Neural cell (in vitro differentiated cells): ENCODE data around the gene RCOR3. TPM values are rescaled to one million over a fixed set of nuclear protein-coding genes. Genes with fewer than 3 reads are reported as not detected.
"Not testable (repeated sequence)": the region's sequence is repeated elsewhere in the genome, so short reads cannot be mapped to it uniquely, and the experiment has no call there.

Experiments
- H2AFZ ChIP-seq: fragments of 200-600, 300-800 bp; sonication (generic), shearing (Covaris generic); 2 replicates; pipeline ENCODE4 v1.6.0; 2014; ENCODE audit warnings: low read depth, mild to moderate bottlenecking, antibody characterized with exemption, low read length, moderate library complexity
- H3F3A ChIP-seq: fragments of 200-600 bp; shearing (Covaris generic); 2 replicates; pipeline ENCODE4 v1.6.1; 2016; ENCODE audit warnings: mild to moderate bottlenecking, moderate library complexity, mixed read lengths, antibody characterized with exemption, low read length; ENCODE audit not compliant: insufficient read depth, poor library complexity, severe bottlenecking
- H3K27ac ChIP-seq: fragments of 200-600, 300-800 bp; sonication (generic), shearing (Covaris generic); 2 replicates; pipeline ENCODE4 v1.5.1; 2014; ENCODE audit warnings: mild to moderate bottlenecking, low read length, moderate library complexity
- H3K27me3 ChIP-seq: fragments of 300-800, 200-600 bp; sonication (generic), shearing (Covaris generic); 2 replicates; pipeline ENCODE4 v1.6.0; 2014; ENCODE audit warnings: mild to moderate bottlenecking, low read depth, low read length, moderate library complexity; ENCODE audit not compliant: insufficient read depth
- H3K36me3 ChIP-seq: fragments of 300-800, 200-600 bp; sonication (generic), shearing (Covaris generic); 2 replicates; pipeline ENCODE4 v1.5.1; 2014; ENCODE audit warnings: mild to moderate bottlenecking, antibody characterized with exemption, low read length, moderate library complexity; ENCODE audit not compliant: insufficient read depth
- H3K4me2 ChIP-seq: fragments of 300-800, 200-600 bp; sonication (generic), shearing (Covaris generic); 2 replicates; pipeline ENCODE4 v1.6.0; 2014; ENCODE audit warnings: mild to moderate bottlenecking, low read length
- H3K4me3 ChIP-seq: fragments of 300-800, 200-600 bp; sonication (generic), shearing (Covaris generic); 2 replicates; pipeline ENCODE4 v1.5.1; 2014; ENCODE audit warnings: mild to moderate bottlenecking, low read length, moderate library complexity
- H3K79me2 ChIP-seq: fragments of 200-600 bp; shearing (Covaris generic); replicated peaks from 2 replicates; pipeline ENCODE4 v1.6.0; 2014; ENCODE audit warnings: mild to moderate bottlenecking, low read length, moderate library complexity; ENCODE audit not compliant: insufficient read depth
- H3K9ac ChIP-seq: fragments of 300-800, 200-600 bp; sonication (generic), shearing (Covaris generic); 2 replicates; pipeline ENCODE4 v1.6.1; 2016; ENCODE audit warnings: mild to moderate bottlenecking, low read length, mixed read lengths
- H3K9me2 ChIP-seq: fragments of 200-600 bp; shearing (Covaris generic); 2 replicates; pipeline ENCODE4 v1.6.1; 2016; ENCODE audit warnings: mild to moderate bottlenecking, low read length, mixed read lengths; ENCODE audit not compliant: insufficient read depth
- H3K9me3 ChIP-seq: fragments of 200-600, 300-800 bp; sonication (generic), shearing (Covaris generic); 2 replicates; pipeline ENCODE4 v1.6.1; 2016; ENCODE audit warnings: mild to moderate bottlenecking, mixed run types, low read length, moderate library complexity, mixed read lengths
- H4K20me1 ChIP-seq: fragments of 200-600 bp; shearing (Covaris generic); 2 replicates; pipeline ENCODE4 v1.6.1; 2016; ENCODE audit warnings: mild to moderate bottlenecking, mixed run types; ENCODE audit not compliant: insufficient read depth
- EP300 ChIP-seq: fragments of 450-650 bp; conservative IDR thresholded peaks from 2 replicates; pipeline ENCODE4 v1.6.1; 2014; ENCODE audit warnings: antibody characterized with exemption, mild to moderate bottlenecking, moderate library complexity; ENCODE audit not compliant: poor library complexity, severe bottlenecking
- EZH2 ChIP-seq: fragments of 200-600, 300-800 bp; shearing (Covaris generic), sonication (generic); IDR thresholded peaks from 2 replicates; pipeline ENCODE4 v1.6.1; 2014; ENCODE audit warnings: antibody characterized with exemption, low read length, borderline replicate concordance, mild to moderate bottlenecking; ENCODE audit not compliant: insufficient read depth, poor library complexity, severe bottlenecking
- MXI1 ChIP-seq: fragments of 450-650 bp; conservative IDR thresholded peaks from 2 replicates; pipeline ENCODE4 v1.6.1; 2014; ENCODE audit warnings: antibody characterized with exemption, mild to moderate bottlenecking; ENCODE audit not compliant: poor library complexity, severe bottlenecking
- POLR2AphosphoS5 ChIP-seq: IDR thresholded peaks from 2 replicates; pipeline ENCODE4 v1.6.1; 2012
- RAD21 ChIP-seq: fragments of 450-650 bp; conservative IDR thresholded peaks from 2 replicates; pipeline ENCODE4 v1.6.1; 2014; ENCODE audit warnings: antibody characterized with exemption, mild to moderate bottlenecking, moderate library complexity
- SMC3 ChIP-seq: fragments of 450-650 bp; conservative IDR thresholded peaks from 2 replicates; pipeline ENCODE4 v1.6.1; 2014; ENCODE audit warnings: antibody characterized with exemption, mild to moderate bottlenecking, moderate library complexity; ENCODE audit not compliant: poor library complexity
- TAF1 ChIP-seq: IDR thresholded peaks from 2 replicates; pipeline ENCODE4 v1.6.1; 2012; ENCODE audit warnings: low read depth
- polyA plus RNA-seq: library from polyadenylated mRNA; depleted of rRNA; stranded (reverse); fragments of >200 nt; gene quantifications from 2 replicates; pipeline ENCODE4 v1.2.3, GENCODE V29; 2014
- TF ChIP-seq, protein P1 (sequence below): fragments of 450-650 bp; IDR thresholded peaks from 2 replicates; pipeline ENCODE4 v1.5.1; 2014; ENCODE audit warnings: antibody characterized with exemption, mild to moderate bottlenecking, moderate library complexity; ENCODE audit not compliant: poor library complexity, severe bottlenecking
- TF ChIP-seq, protein P2 (sequence below): IDR thresholded peaks from 2 replicates; pipeline ENCODE4 v1.6.1; 2012; ENCODE audit warnings: borderline replicate concordance

Gene RCOR3
- polyA plus RNA-seq, 1 donor from 2014 or later = 61.6 TPM

DNA sequence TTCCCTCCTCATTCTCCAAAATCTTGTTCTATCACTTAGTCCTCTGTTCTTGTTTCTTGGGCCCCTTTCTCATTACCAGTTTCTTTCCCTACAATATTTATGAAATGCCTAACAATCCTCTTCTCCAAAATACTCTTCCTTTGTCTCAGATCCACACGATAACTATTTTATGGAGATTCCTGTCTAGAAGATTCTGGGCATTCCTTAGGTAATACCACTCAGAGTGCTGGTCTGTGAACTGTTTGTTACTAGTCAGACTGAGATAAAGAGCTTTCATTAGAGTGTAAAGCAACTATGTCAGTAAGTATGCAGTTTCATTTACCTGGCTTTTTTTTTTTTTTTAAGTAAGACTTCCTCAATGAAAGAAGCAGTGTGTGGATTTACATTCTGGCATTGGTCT lies 18.1 kb upstream of the RCOR3 start:
- Histone ChIP-seq H3K36me3 (no peaks in the 10 kb centered on the region), H3K27me3 (no peaks in the 10 kb centered on the region), H3K9me3 (no peaks in the 10 kb centered on the region), H3K4me2 (no peak overlapping the region), H3K9ac (no peak overlapping the region), H3K4me3 (no peak overlapping the region), H2AFZ (no peak overlapping the region), H3K27ac (no peak overlapping the region), H3F3A (no peaks in the 10 kb centered on the region), H3K9me2 (no peaks in the 10 kb centered on the region), H3K79me2 (no peaks in the 10 kb centered on the region), H4K20me1 (no peaks in the 10 kb centered on the region)
- TF ChIP-seq, protein P1, sequence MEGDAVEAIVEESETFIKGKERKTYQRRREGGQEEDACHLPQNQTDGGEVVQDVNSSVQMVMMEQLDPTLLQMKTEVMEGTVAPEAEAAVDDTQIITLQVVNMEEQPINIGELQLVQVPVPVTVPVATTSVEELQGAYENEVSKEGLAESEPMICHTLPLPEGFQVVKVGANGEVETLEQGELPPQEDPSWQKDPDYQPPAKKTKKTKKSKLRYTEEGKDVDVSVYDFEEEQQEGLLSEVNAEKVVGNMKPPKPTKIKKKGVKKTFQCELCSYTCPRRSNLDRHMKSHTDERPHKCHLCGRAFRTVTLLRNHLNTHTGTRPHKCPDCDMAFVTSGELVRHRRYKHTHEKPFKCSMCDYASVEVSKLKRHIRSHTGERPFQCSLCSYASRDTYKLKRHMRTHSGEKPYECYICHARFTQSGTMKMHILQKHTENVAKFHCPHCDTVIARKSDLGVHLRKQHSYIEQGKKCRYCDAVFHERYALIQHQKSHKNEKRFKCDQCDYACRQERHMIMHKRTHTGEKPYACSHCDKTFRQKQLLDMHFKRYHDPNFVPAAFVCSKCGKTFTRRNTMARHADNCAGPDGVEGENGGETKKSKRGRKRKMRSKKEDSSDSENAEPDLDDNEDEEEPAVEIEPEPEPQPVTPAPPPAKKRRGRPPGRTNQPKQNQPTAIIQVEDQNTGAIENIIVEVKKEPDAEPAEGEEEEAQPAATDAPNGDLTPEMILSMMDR = no peak
- TF ChIP-seq EZH2 (no peak), POLR2AphosphoS5 (no peak), RAD21 (no peak), EP300 (no peak), MXI1 (no peak), TAF1 (no peak), SMC3 (no peak)
- TF ChIP-seq, protein P2, sequence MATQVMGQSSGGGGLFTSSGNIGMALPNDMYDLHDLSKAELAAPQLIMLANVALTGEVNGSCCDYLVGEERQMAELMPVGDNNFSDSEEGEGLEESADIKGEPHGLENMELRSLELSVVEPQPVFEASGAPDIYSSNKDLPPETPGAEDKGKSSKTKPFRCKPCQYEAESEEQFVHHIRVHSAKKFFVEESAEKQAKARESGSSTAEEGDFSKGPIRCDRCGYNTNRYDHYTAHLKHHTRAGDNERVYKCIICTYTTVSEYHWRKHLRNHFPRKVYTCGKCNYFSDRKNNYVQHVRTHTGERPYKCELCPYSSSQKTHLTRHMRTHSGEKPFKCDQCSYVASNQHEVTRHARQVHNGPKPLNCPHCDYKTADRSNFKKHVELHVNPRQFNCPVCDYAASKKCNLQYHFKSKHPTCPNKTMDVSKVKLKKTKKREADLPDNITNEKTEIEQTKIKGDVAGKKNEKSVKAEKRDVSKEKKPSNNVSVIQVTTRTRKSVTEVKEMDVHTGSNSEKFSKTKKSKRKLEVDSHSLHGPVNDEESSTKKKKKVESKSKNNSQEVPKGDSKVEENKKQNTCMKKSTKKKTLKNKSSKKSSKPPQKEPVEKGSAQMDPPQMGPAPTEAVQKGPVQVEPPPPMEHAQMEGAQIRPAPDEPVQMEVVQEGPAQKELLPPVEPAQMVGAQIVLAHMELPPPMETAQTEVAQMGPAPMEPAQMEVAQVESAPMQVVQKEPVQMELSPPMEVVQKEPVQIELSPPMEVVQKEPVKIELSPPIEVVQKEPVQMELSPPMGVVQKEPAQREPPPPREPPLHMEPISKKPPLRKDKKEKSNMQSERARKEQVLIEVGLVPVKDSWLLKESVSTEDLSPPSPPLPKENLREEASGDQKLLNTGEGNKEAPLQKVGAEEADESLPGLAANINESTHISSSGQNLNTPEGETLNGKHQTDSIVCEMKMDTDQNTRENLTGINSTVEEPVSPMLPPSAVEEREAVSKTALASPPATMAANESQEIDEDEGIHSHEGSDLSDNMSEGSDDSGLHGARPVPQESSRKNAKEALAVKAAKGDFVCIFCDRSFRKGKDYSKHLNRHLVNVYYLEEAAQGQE = no peak

DNA sequence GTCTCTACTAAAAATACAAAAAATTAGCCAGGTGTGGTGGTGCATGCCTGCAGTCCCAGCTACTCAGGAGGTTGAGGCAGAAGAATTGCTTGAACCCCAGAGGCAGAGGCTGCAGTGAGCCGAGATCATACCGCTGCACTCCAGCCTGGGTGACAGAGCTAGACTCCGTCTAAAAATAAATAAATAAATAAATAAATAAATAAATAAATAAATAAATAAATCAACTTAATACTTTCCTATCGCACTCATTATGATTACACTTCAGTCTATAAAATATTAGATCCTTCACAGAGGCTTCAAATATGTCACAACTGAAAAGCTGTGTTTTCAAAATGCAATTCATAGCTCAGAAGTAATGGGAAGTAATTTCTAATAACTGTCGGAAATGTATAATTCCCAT lies 15.5 kb upstream of the RCOR3 start:
- H3K79me2 ChIP-seq, H3K36me3 ChIP-seq, H3K27ac ChIP-seq, H3K4me3 ChIP-seq, H3K9me3 ChIP-seq, H3K27me3 ChIP-seq, H3K4me2 ChIP-seq, H4K20me1 ChIP-seq, H3K9me2 ChIP-seq, H3K9ac ChIP-seq, H3F3A ChIP-seq, H2AFZ ChIP-seq: not testable (repeated sequence)

DNA sequence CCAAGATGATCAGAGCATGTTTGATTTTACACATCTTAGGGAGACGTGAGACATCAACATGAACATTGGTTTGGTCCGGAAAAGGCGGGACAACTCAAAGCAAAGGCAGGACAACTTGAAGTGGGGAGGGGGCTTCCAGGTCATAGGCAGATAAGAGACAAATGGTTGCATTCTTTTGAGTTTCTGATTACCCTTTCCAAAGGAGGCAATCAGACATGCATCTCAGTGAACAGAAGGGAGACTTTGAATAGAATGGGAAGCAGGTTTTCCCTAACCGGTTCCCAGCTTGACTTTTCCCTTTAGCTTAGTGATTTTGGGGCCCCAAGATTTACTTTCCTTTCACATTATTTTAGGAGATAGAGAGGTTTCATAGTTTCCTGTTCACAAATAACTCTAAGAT lies 12.6 kb upstream of the RCOR3 start:
- not testable (repeated sequence) for H3K27ac ChIP-seq, H3K9me3 ChIP-seq, H2AFZ ChIP-seq

More for the DNA sequence above, 12.6 kb upstream of the RCOR3 start:
- H3K4me3 ChIP-seq, H3K9me2 ChIP-seq, H3F3A ChIP-seq, H3K27me3 ChIP-seq, H4K20me1 ChIP-seq, H3K9ac ChIP-seq, H3K36me3 ChIP-seq, H3K4me2 ChIP-seq, H3K79me2 ChIP-seq: not testable (repeated sequence)
